Uterus (tissue), 4 donors: ENCODE measurements around the gene HNRNPC. TPM values are rescaled to one million over a fixed set of nuclear protein-coding genes. Genes with fewer than 3 reads are reported as not detected.
"Not testable (repeated sequence)": the region's sequence is repeated elsewhere in the genome, so short reads cannot be mapped to it uniquely, and the experiment has no call there.

Experiments used
- DNase-seq, 2 donors: peaks; one replicate each; pipeline ENCODE4 v3.0.0-alpha.2; 2019 to 2020
- H3K27ac ChIP-seq, 2 donors: fragments of 200-600 bp; sonication (generic); 1 replicate in 1 of 2; 2 replicates in 1 of 2; pipeline ENCODE4 v1.5.1; 2016 to 2018
- H3K27me3 ChIP-seq, 2 donors: fragments of 200-600 bp; sonication (generic); one replicate each; pipeline ENCODE4 v1.5.1; 2018 to 2019; ENCODE audit warnings: control low read depth in 1 of 2
- H3K36me3 ChIP-seq, 2 donors: fragments of 200-600 bp; sonication (generic); one replicate each; pipeline ENCODE4 v1.5.1; 2019; ENCODE audit warnings: control low read depth in 1 of 2
- H3K4me1 ChIP-seq, 2 donors: fragments of 200-600 bp; sonication (generic); one replicate each; pipeline ENCODE4 v1.5.1; 2018 to 2019; ENCODE audit warnings: control low read depth in 1 of 2
- H3K4me3 ChIP-seq, 2 donors: fragments of 200-600 bp; sonication (generic); 1 replicate in 1 of 2; 2 replicates in 1 of 2; pipeline ENCODE4 v1.5.1; 2018 to 2019; ENCODE audit warnings: mild to moderate bottlenecking in 1 of 2
- H3K9me3 ChIP-seq, 2 donors: fragments of 200-600 bp; sonication (generic); one replicate each; pipeline ENCODE4 v1.5.1; 2019; ENCODE audit warnings: control low read depth in 1 of 2
- CTCF ChIP-seq, 4 experiments: fragments of 200-600 bp in 2 of 4; fragments of 450-650 bp in 2 of 4; sonication (generic) in 2 of 4; IDR thresholded peaks; one replicate each; pipeline ENCODE4 v1.5.1; 2016 to 2019; ENCODE audit warnings: antibody characterized with exemption in 4 of 4, mild to moderate bottlenecking in 2 of 4, moderate library complexity in 1 of 4
- POLR2A ChIP-seq, 2 donors: fragments of 450-650 bp; IDR thresholded peaks; one replicate each; pipeline ENCODE4 v1.6.1; 2016; ENCODE audit warnings: antibody characterized with exemption in 2 of 2, mild to moderate bottlenecking in 1 of 2, moderate library complexity in 1 of 2
- intact Hi-C: fragments of 100-400 bp; cut with DNase I; formaldehyde crosslinking; loops from one replicate; pipeline ENCODE4 v1.15.1; 2023; ENCODE audit warnings: low total_unique reads
- total RNA-seq, 4 donors: library from RNA; depleted of rRNA in 3 of 4; stranded (reverse); fragments of >200 nt in 3 of 4; gene quantifications; one replicate each; pipeline versions ENCODE4 v1.1.0 to v1.2.4, GENCODE V29; 2014 to 2023
- donor health status: DM: yes; HTN: yes; CAD: no.

The HNRNPC gene
- total RNA-seq, 4 donors from 2014 or later = 378 to 599 (median 531) TPM

DNA sequence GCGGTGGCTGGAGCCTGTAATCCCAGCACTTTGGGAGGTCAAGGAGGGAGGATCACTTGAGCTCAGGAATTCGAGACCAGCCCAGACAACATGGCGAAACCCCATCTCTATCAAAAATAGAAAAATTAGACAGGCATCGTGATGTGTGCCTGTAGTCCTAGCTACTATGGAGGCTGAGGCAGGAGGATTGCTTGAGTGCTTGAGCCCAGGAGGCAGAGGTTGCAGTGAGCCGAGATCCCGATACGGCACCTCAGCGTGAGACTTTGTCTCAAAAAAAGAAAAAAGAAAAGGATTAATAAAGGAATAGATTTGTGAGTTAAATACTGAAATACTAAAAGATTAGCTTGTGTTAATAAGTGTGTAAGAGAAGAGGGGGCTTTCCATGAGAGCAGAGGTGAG lies 40.0 kb upstream of the HNRNPC start:
- H3K4me3 ChIP-seq = peak overlapping the region in 1 of 2 donors; percentile 13
- H3K36me3 ChIP-seq = no peaks in the 10 kb centered on the region
- no peak overlapping the region for H3K27ac ChIP-seq

GRCh38 chr14:21308479-21309237 lies 39.4 kb upstream of the HNRNPC start:
- TF ChIP-seq POLR2A (IDR thresholded peaks at IDR 0.05) (no peak), CTCF (IDR thresholded peaks at IDR 0.05) (no peak)
- peaks cover 0 to 5% of the 10 kb centered on the region in 2 donors for H3K27me3 ChIP-seq
- H3K4me1 ChIP-seq = no peaks in the 10 kb centered on the region
- intact Hi-C loops = no loop called here
- peak overlapping the region; percentile 10 to 13 for H3K4me3 ChIP-seq
- no peaks in the 10 kb centered on the region for H3K36me3 ChIP-seq
- DNase-seq = peak; percentile 17 to 57
- H3K27ac ChIP-seq = no peak overlapping the region
- no peaks in the 10 kb centered on the region for H3K9me3 ChIP-seq

More for the DNA sequence above, 40.0 kb upstream of the HNRNPC start:
- TF ChIP-seq CTCF (IDR thresholded peaks at IDR 0.05) (no peak), POLR2A (IDR thresholded peaks at IDR 0.05) (no peak)
- DNase-seq = no peak
- Histone ChIP-seq H3K4me1 (no peaks in the 10 kb centered on the region), H3K27me3 (peaks cover 0 to 5% of the 10 kb centered on the region in 2 donors), H3K9me3 (no peaks in the 10 kb centered on the region)
- intact Hi-C loops = no loop called here

GRCh38 chr14:21308132-21308478 lies 38.9 kb upstream of the HNRNPC start:
- Histone ChIP-seq H3K27me3 (peaks cover 0 to 5% of the 10 kb centered on the region in 2 donors), H3K36me3 (no peaks in the 10 kb centered on the region), H3K9me3 (no peaks in the 10 kb centered on the region), H3K27ac (no peak overlapping the region), H3K4me1 (no peaks in the 10 kb centered on the region), H3K4me3 (no peak overlapping the region)
- intact Hi-C loops = no loop called here
- DNase-seq = no peak
- no peak for TF ChIP-seq POLR2A (IDR thresholded peaks at IDR 0.05)
- TF ChIP-seq CTCF (IDR thresholded peaks at IDR 0.05) = no peak

GRCh38 chr14:21307637-21308036 lies 38.4 kb upstream of the HNRNPC start:
- Histone ChIP-seq H3K9me3 (no peaks in the 10 kb centered on the region), H3K36me3 (no peaks in the 10 kb centered on the region), H3K27me3 (peaks cover 0 to 5% of the 10 kb centered on the region in 2 donors), H3K4me1 (no peaks in the 10 kb centered on the region), H3K27ac (no peak overlapping the region), H3K4me3 (no peak overlapping the region)
- no peak for DNase-seq
- TF ChIP-seq CTCF (IDR thresholded peaks at IDR 0.05) (no peak), POLR2A (IDR thresholded peaks at IDR 0.05) (no peak)
- intact Hi-C loops = no loop called here

DNA sequence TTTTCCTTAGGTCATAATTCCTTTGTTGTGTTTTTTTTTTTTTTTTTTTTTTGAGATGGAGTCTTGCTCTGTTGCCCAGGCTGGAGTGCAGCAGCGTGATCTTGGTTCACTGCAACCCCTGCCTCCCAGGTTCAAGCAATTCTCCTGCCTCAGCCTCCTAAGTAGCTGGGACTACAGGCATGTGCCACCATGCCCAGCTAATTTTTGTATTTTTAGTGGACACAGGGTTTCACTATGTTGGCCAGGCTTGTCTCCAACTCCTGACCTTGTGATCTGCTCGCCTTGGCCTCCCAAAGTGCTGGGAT lies 33.5 kb upstream of the HNRNPC start:
- H3K36me3 ChIP-seq, H3K27ac ChIP-seq, intact Hi-C loops, H3K9me3 ChIP-seq, H3K4me1 ChIP-seq, DNase-seq, H3K4me3 ChIP-seq, H3K27me3 ChIP-seq: not testable (repeated sequence)
